Liver (tissue), 9 donors: ENCODE data around the gene LIMS2. TPM values are rescaled to one million over a fixed set of nuclear protein-coding genes. Genes with fewer than 3 reads are reported as not detected.

Experiments used
- DNase-seq: peaks from one replicate; pipeline ENCODE4 v3.0.0-alpha.2; 2017; ENCODE audit warnings: low spot score
- H3K27ac ChIP-seq, 2 donors: one replicate each; pipeline ENCODE4 v1.7.0; 2013; ENCODE audit warnings: inconsistent platforms in 2 of 2, low read length in 2 of 2, control low read depth in 1 of 2, low read depth in 1 of 2, mild to moderate bottlenecking in 1 of 2
- H3K27me3 ChIP-seq, 4 donors: one replicate each; pipeline versions ENCODE4 v1.6.1 to v1.7.0; 2013; ENCODE audit warnings: low read length in 3 of 4, inconsistent platforms in 1 of 4, mild to moderate bottlenecking in 1 of 4, moderate library complexity in 1 of 4; ENCODE audit not compliant: control insufficient read depth in 4 of 4, insufficient read depth in 4 of 4
- H3K36me3 ChIP-seq, 4 donors: one replicate each; pipeline versions ENCODE4 v1.6.1 to v1.7.0; 2013; ENCODE audit warnings: low read length in 3 of 4, mild to moderate bottlenecking in 3 of 4, low read depth in 1 of 4, moderate library complexity in 1 of 4; ENCODE audit not compliant: control insufficient read depth in 4 of 4, insufficient read depth in 3 of 4
- H3K4me1 ChIP-seq, 4 donors: one replicate each; pipeline versions ENCODE4 v1.6.1 to v1.7.0; 2013; ENCODE audit warnings: low read length in 3 of 4, mild to moderate bottlenecking in 3 of 4, moderate library complexity in 1 of 4; ENCODE audit not compliant: control insufficient read depth in 4 of 4, insufficient read depth in 4 of 4
- H3K4me3 ChIP-seq, 3 donors: one replicate each; pipeline versions ENCODE4 v1.6.1 to v1.7.0; 2013; ENCODE audit warnings: low read length in 3 of 3, control low read depth in 1 of 3, low read depth in 1 of 3, mild to moderate bottlenecking in 1 of 3
- H3K9ac ChIP-seq, 2 donors: one replicate each; pipeline ENCODE4 v1.7.0; 2013; ENCODE audit warnings: low read length in 2 of 2, mild to moderate bottlenecking in 2 of 2, moderate library complexity in 2 of 2, control low read depth in 1 of 2, low read depth in 1 of 2
- H3K9me3 ChIP-seq, 4 donors: one replicate each; pipeline versions ENCODE4 v1.6.1 to v1.7.0; 2013; ENCODE audit warnings: low read length in 3 of 4; ENCODE audit not compliant: control insufficient read depth in 4 of 4
- FOXA1 ChIP-seq: IDR thresholded peaks from 2 replicates; pipeline ENCODE4 v1.6.1; 2016; ENCODE audit warnings: antibody characterized with exemption
- FOXA2 ChIP-seq: IDR thresholded peaks from 2 replicates; pipeline ENCODE4 v1.6.1; 2016; ENCODE audit warnings: antibody characterized with exemption
- GABPA ChIP-seq, 2 donors: IDR thresholded peaks in 1 of 2; conservative IDR thresholded peaks in 1 of 2; 2 replicates each; pipeline ENCODE4 v1.6.1; 2016; ENCODE audit warnings: antibody characterized with exemption in 2 of 2, mild to moderate bottlenecking in 1 of 2, moderate library complexity in 1 of 2
- HNF4G ChIP-seq: IDR thresholded peaks from 2 replicates; pipeline ENCODE4 v1.6.1; 2016; ENCODE audit warnings: antibody characterized with exemption
- RAD21 ChIP-seq, 2 donors: IDR thresholded peaks; 2 replicates each; pipeline ENCODE4 v1.6.1; 2016; ENCODE audit warnings: antibody characterized with exemption in 2 of 2, mild to moderate bottlenecking in 2 of 2
- RXRA ChIP-seq, 2 donors: IDR thresholded peaks; 2 replicates each; pipeline ENCODE4 v1.6.1; 2017 to 2018; ENCODE audit warnings: antibody characterized with exemption in 2 of 2, mild to moderate bottlenecking in 1 of 2
- TAF1 ChIP-seq: conservative IDR thresholded peaks from 2 replicates; pipeline ENCODE4 v1.6.1; 2016; ENCODE audit warnings: antibody characterized with exemption, mild to moderate bottlenecking
- WGBS: extraction: QIAGEN DNeasy Blood & Tissue Kit; methylation state at CpG from one replicate; pipeline ENCODE4 v1.1.7; 2013; 5-methylcytosine and 5-hydroxymethylcytosine counted together
- polyA plus RNA-seq, 2 donors: library from polyadenylated mRNA; stranded (reverse) in 1 of 2; unstranded in 1 of 2; fragments of 200-250 nt in 1 of 2; fragments of >200 nt in 1 of 2; fragmentation: Nextera tagmentation in 1 of 2; extraction: Ambion mirVana in 1 of 2; gene quantifications; one replicate each; pipeline versions ENCODE4 v1.2.1 to v1.2.3, GENCODE V29; 2013 to 2015
- total RNA-seq, 2 donors: library from RNA; depleted of rRNA; stranded (reverse); fragments of >200 nt; gene quantifications; one replicate each; pipeline ENCODE4 v1.2.3, GENCODE V29; 2014
- TF ChIP-seq, protein P1 (sequence below): IDR thresholded peaks from 2 replicates; pipeline ENCODE4 v1.6.1; 2016; ENCODE audit warnings: antibody characterized with exemption, mild to moderate bottlenecking
- TF ChIP-seq, protein P2 (sequence below): IDR thresholded peaks from 2 replicates; pipeline ENCODE4 v1.6.1; 2016; ENCODE audit warnings: antibody characterized with exemption
- TF ChIP-seq, protein P3 (sequence below): fragments of 150-350 bp; IDR thresholded peaks from 2 replicates; pipeline ENCODE4 v1.5.1; 2017; ENCODE audit warnings: improper control_type of control experiment, low read depth, low read length; ENCODE audit not compliant: missing input control
- donor health status: healthy.
- donor health status: healthy.
- donor health status: healthy.
- donor health status: healthy.
- donor health status: healthy.

Gene LIMS2
- total and polyA plus RNA-seq, 4 donors = 1.4 to 17.9 (median 16.1) TPM

DNA sequence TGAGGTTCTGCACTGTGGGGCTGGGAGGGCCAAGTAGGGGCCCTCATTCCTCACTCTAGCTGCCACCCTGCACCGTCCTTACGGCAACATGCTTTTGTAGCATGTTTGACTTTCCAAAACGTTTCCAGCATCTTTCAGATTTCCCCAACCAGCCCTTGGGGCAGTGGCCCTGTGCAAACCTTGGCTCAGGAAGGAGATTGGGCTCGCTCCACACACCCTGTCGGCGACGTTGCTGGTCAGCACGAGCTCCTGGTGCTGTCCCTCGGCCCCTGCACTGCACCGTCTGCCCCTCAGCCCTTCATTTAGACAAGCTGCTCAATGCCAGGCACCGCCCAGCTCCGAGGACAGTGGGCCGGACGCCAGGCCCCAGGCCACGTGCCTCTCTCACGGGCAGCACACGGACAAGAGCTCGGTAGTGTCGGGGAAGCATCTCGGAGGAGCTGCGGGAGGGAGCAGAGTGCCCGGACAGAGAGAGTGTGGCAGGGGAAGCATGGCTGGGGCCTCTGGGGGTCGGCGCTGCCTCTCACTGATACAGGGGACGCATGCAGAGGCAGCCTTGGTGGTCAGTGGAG is 22.5 kb downstream of the LIMS2 start (continued):
- TF ChIP-seq, protein P1, sequence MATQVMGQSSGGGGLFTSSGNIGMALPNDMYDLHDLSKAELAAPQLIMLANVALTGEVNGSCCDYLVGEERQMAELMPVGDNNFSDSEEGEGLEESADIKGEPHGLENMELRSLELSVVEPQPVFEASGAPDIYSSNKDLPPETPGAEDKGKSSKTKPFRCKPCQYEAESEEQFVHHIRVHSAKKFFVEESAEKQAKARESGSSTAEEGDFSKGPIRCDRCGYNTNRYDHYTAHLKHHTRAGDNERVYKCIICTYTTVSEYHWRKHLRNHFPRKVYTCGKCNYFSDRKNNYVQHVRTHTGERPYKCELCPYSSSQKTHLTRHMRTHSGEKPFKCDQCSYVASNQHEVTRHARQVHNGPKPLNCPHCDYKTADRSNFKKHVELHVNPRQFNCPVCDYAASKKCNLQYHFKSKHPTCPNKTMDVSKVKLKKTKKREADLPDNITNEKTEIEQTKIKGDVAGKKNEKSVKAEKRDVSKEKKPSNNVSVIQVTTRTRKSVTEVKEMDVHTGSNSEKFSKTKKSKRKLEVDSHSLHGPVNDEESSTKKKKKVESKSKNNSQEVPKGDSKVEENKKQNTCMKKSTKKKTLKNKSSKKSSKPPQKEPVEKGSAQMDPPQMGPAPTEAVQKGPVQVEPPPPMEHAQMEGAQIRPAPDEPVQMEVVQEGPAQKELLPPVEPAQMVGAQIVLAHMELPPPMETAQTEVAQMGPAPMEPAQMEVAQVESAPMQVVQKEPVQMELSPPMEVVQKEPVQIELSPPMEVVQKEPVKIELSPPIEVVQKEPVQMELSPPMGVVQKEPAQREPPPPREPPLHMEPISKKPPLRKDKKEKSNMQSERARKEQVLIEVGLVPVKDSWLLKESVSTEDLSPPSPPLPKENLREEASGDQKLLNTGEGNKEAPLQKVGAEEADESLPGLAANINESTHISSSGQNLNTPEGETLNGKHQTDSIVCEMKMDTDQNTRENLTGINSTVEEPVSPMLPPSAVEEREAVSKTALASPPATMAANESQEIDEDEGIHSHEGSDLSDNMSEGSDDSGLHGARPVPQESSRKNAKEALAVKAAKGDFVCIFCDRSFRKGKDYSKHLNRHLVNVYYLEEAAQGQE = no peak
- TF ChIP-seq, protein P2, sequence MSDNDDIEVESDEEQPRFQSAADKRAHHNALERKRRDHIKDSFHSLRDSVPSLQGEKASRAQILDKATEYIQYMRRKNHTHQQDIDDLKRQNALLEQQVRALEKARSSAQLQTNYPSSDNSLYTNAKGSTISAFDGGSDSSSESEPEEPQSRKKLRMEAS = no peak

DNA sequence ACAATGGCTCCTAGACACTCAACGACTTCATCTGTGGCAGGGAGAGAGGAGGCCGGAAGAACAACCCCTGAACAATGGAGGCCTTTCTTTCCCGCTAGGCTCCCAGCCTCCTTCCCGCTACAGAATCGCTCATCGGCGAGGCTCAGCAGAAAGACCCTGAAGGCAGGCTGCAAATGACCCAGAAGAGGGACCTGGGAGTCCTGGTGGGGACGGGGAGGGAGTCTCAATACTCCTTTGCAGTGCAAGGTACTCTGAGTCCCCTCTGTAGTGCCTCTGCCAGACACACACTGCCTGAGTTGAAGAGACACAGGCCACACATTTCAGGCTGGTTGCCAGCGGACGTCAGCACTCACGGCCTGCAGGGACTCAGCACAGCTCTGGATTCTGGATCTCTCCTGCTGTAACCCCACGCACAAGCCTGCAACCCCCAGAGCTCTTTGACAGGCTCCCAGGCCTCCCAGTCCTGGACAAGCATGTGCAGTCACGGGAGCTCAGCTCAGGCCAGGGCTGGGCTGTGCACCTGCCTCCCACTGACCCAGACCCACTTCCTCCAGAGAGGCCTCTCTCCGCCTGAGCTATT is 23.3 kb downstream of the LIMS2 start:
- Histone ChIP-seq H3K9ac (no peak overlapping the region), H3K27ac (peak overlapping the region in 1 of 2 donors; percentile 39), H3K9me3 (no peaks in the 10 kb centered on the region), H3K27me3 (no peaks in the 10 kb centered on the region), H3K4me3 (no peak overlapping the region), H3K4me1 (peaks cover 2 to 16% (median 5%) of the 10 kb centered on the region in 4 donors), H3K36me3 (peaks cover 0 to 14% (median 1%) of the 10 kb centered on the region in 4 donors)
- TF ChIP-seq RXRA (IDR thresholded peaks at IDR 0.05) (peak in 1 of 2 donors; percentile 19), RAD21 (IDR thresholded peaks at IDR 0.05) (no peak)
- 76% methylated on average over 14 of the region's 14 CpGs for WGBS
- no peak for DNase-seq

DNA sequence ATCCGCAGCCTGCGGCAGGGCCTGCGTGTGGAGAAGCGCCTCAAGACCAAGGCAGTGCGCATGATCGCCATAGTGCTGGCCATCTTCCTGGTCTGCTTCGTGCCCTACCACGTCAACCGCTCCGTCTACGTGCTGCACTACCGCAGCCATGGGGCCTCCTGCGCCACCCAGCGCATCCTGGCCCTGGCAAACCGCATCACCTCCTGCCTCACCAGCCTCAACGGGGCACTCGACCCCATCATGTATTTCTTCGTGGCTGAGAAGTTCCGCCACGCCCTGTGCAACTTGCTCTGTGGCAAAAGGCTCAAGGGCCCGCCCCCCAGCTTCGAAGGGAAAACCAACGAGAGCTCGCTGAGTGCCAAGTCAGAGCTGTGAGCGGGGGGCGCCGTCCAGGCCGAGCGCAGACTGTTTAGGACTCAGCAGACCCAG is 23.9 kb downstream of the LIMS2 start:
- H3K27me3 ChIP-seq = no peaks in the 10 kb centered on the region
- no peak for DNase-seq
- H3K36me3 ChIP-seq = peaks cover 0 to 14% (median 1%) of the 10 kb centered on the region in 4 donors
- H3K9ac ChIP-seq = no peak overlapping the region
- H3K27ac ChIP-seq = peak overlapping the region in 1 of 2 donors; percentile 39
- no peaks in the 10 kb centered on the region for H3K9me3 ChIP-seq
- H3K4me1 ChIP-seq = peaks cover 2 to 16% (median 5%) of the 10 kb centered on the region in 4 donors
- no peak overlapping the region for H3K4me3 ChIP-seq
- 94% methylated on average over 29 of the region's 29 CpGs for WGBS
- TF ChIP-seq HNF4G (no peak), RAD21 (IDR thresholded peaks at IDR 0.05) (no peak), FOXA2 (no peak), TAF1 (no peak), GABPA (IDR thresholded peaks at IDR 0.05 in 1 of 2, conservative IDR thresholded peaks at IDR 0.05 in 1 of 2) (no peak), RXRA (IDR thresholded peaks at IDR 0.05) (no peak), FOXA1 (no peak)
- TF ChIP-seq, protein P2 = no peak
- TF ChIP-seq, protein P3, sequence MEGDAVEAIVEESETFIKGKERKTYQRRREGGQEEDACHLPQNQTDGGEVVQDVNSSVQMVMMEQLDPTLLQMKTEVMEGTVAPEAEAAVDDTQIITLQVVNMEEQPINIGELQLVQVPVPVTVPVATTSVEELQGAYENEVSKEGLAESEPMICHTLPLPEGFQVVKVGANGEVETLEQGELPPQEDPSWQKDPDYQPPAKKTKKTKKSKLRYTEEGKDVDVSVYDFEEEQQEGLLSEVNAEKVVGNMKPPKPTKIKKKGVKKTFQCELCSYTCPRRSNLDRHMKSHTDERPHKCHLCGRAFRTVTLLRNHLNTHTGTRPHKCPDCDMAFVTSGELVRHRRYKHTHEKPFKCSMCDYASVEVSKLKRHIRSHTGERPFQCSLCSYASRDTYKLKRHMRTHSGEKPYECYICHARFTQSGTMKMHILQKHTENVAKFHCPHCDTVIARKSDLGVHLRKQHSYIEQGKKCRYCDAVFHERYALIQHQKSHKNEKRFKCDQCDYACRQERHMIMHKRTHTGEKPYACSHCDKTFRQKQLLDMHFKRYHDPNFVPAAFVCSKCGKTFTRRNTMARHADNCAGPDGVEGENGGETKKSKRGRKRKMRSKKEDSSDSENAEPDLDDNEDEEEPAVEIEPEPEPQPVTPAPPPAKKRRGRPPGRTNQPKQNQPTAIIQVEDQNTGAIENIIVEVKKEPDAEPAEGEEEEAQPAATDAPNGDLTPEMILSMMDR = no peak
